ENCODE results near the gene RASL12.
"Not testable (repeated sequence)": the region's sequence is repeated elsewhere in the genome, so short reads cannot be mapped to it uniquely, and the experiment has no call there.

GRCh38 chr15:65075607-65076395, 8.0 kb upstream of the RASL12 start:
- not testable (repeated sequence) for TF ChIP-seq POLR2A (IDR thresholded peaks at IDR 0.05); POLR2AphosphoS5 (IDR thresholded peaks at IDR 0.05; ENCODE audit: insufficient read depth in 1 of 2, low read depth in 1 of 2)
